Right ventricle myocardium superior (tissue), 1 donor: ENCODE results near the gene HSD3B7. TPM values are rescaled to one million over a fixed set of nuclear protein-coding genes. Genes with fewer than 3 reads are reported as not detected.

Source experiments
- ATAC-seq: fragments of 200-7000 bp; cut with Tn5 transposase; one replicate; pipeline ENCODE4 v1.9.1; 2020; ENCODE audit warnings: mild to moderate bottlenecking; ENCODE audit not compliant: poor library complexity
- DNase-seq: peaks from one replicate; pipeline ENCODE4 v3.0.0-alpha.2; 2020
- intact Hi-C: fragments of 100-400 bp; cut with DNase I; formaldehyde crosslinking; loops from one replicate; pipeline ENCODE4 v1.11.2; 2022
- total RNA-seq: library from RNA; stranded (reverse); fragmentation: NEBNext Ultra II Directional; extraction: Animal tissue kit (Norgen Biotek cat#: 25700); gene quantifications from one replicate; pipeline ENCODE4 v1.2.1, GENCODE V29; 2021
- donor health status: DM: no; HTN: yes; CAD: no; lungs with severe emphysema.

The HSD3B7 gene
- total RNA-seq, 1 donor from 2014 or later, result 6.7 TPM

GRCh38 chr16:31036691-31037090, 51.7 kb downstream of the HSD3B7 start:
- ATAC-seq, result no peak
- intact Hi-C loops, result no loop called here
- DNase-seq, result no peak

Other genes with a start within 250 kb of the HSD3B7 start
- gene PHKG2, start 236.8 kb upstream of the HSD3B7 start, total RNA-seq, result 13.4 TPM
- gene CFAP119, start 223.1 kb upstream of the HSD3B7 start, total RNA-seq, result 0.46 TPM
- gene RNF40, start 222.9 kb upstream of the HSD3B7 start, total RNA-seq, result 29.4 TPM
- gene ZNF629, start 198.0 kb upstream of the HSD3B7 start, total RNA-seq, result 16.5 TPM
- 28.8 TPM for gene BCL7C, start 91.1 kb upstream of the HSD3B7 start, total RNA-seq
- 6.5 TPM for gene CTF1, start 88.6 kb upstream of the HSD3B7 start, total RNA-seq
- 4.7 TPM for gene FBXL19, start 61.6 kb upstream of the HSD3B7 start, total RNA-seq
- gene ORAI3, start 36.1 kb upstream of the HSD3B7 start, total RNA-seq, result 9.5 TPM
- 6.9 TPM for gene SETD1A, start 27.5 kb upstream of the HSD3B7 start, total RNA-seq
- 0.48 TPM for gene STX1B, start 25.4 kb downstream of the HSD3B7 start, total RNA-seq
- 39.5 TPM for gene STX4, start 48.4 kb downstream of the HSD3B7 start, total RNA-seq
- gene ZNF668, start 89.0 kb downstream of the HSD3B7 start, total RNA-seq, result 4.4 TPM
- 8.3 TPM for gene ZNF646, start 89.2 kb downstream of the HSD3B7 start, total RNA-seq
- 0.81 TPM for gene PRSS53, start 103.7 kb downstream of the HSD3B7 start, total RNA-seq
- 40.0 TPM for gene VKORC1, start 109.6 kb downstream of the HSD3B7 start, total RNA-seq
- gene BCKDK, start 123.2 kb downstream of the HSD3B7 start, total RNA-seq, result 84.3 TPM
- 60.3 TPM for gene KAT8, start 132.5 kb downstream of the HSD3B7 start, total RNA-seq
- gene PRSS8, start 150.5 kb downstream of the HSD3B7 start, total RNA-seq, result not detected
- 2.2 TPM for gene PRSS36, start 164.9 kb downstream of the HSD3B7 start, total RNA-seq
- 79.3 TPM for gene FUS, start 194.9 kb downstream of the HSD3B7 start, total RNA-seq
- 8.2 TPM for gene PYCARD, start 217.6 kb downstream of the HSD3B7 start, total RNA-seq
- 0.70 TPM for gene TRIM72, start 228.9 kb downstream of the HSD3B7 start, total RNA-seq
- not detected for gene PYDC1, start 231.9 kb downstream of the HSD3B7 start, total RNA-seq